ELF-1 (cell line): ENCODE results near the gene SV2A.
"Not testable (repeated sequence)": the region's sequence is repeated elsewhere in the genome, so short reads cannot be mapped to it uniquely, and the experiment has no call there.

Experiments
- DNase-seq: peaks from one replicate; pipeline ENCODE4 v3.0.0-alpha.2; 2016; ENCODE audit warnings: low read depth, low spot score

Gene SV2A, protein sequence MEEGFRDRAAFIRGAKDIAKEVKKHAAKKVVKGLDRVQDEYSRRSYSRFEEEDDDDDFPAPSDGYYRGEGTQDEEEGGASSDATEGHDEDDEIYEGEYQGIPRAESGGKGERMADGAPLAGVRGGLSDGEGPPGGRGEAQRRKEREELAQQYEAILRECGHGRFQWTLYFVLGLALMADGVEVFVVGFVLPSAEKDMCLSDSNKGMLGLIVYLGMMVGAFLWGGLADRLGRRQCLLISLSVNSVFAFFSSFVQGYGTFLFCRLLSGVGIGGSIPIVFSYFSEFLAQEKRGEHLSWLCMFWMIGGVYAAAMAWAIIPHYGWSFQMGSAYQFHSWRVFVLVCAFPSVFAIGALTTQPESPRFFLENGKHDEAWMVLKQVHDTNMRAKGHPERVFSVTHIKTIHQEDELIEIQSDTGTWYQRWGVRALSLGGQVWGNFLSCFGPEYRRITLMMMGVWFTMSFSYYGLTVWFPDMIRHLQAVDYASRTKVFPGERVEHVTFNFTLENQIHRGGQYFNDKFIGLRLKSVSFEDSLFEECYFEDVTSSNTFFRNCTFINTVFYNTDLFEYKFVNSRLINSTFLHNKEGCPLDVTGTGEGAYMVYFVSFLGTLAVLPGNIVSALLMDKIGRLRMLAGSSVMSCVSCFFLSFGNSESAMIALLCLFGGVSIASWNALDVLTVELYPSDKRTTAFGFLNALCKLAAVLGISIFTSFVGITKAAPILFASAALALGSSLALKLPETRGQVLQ

DNA sequence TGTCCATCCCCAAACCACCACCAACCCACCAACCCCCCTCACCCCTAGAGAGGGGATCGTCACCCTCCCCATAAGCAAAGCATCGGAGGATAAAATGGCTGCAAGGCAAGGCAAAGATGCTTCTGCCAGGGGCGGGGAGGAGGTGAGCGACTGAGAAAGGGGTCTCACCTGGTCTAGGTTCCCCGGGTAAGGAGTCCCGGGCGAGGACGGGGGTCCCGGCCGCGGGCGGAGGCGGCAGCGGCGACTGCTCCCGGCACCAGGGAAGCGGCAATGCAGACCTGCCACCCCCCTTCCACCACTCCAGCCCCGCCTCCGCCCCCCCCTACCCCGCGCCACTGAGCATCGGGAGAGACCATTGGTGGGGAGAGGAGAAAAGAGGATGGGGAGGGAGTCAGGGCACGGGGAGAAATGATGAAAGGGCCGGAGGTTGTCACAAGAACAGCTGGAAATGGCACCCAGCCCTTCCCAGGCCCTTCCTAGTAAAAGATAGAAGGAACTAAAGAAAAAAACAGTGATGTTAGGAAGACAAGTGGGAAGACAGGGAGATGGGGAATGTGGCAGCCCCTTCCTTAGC is at the start of gene SV2A:
SV2A (minus strand) TSS at position 274 of the 574 bp plus-strand sequence. CDS start 4,004 bp downstream, outside the sequence.
- DNase-seq = peak; percentile 49

DNA sequence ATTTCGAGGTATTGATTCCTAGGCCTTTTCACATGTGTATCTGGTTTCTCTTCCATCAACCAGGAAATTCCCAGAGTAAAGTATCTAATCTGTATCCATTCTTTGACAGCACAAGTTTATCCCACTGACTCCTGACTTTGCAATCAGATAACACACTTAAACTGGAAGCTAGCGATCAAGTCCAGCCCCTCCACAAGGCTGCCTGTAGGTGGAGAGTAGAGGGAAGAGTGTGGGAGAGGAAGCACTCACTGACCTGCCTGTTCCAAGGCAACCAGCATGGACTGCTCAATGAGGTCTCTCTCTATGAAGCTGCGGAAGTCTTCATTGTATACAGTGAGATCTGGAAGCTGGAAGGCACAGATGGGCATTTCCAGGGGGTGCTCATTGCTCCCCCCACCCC is 49.4 kb upstream of the SV2A start:
- DNase-seq = no peak

DNA sequence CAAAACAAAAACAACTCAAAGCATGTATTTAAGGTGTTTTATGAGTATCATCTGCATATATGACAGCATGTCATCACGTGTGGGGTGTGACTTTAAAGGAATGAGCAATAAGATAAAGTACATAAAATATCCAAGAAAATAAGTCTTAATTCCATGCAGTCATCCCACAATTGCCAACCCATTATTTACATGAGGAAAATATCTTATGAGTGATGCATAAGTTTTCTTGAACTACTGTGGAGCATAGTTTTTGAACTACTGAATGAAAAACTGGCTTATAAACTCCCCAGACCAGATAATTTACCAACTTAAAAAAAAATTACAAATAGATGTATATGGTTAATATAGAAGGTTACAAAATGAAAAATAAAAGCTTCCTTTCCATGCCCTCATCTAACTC is 48.8 kb upstream of the SV2A start:
- DNase-seq = no peak

DNA sequence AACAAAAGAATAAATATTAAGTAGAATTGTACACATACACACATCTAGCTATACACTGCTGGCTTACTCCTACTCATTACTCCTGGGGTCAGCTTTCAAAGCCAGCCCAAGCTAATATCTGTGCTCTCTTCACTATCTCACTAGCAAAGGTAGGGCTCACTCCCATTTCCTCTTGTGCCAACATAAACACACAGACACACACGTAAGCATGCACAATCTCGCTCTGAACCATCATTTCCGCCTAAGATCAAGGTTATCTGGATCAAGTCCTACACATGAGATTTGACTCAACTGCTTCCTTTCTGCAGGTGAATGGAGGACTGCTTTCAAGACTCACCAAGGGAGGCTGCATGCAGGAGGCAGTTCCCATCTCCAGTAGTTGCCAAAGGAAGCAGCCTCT is 47.8 kb upstream of the SV2A start:
- no peak for DNase-seq

DNA sequence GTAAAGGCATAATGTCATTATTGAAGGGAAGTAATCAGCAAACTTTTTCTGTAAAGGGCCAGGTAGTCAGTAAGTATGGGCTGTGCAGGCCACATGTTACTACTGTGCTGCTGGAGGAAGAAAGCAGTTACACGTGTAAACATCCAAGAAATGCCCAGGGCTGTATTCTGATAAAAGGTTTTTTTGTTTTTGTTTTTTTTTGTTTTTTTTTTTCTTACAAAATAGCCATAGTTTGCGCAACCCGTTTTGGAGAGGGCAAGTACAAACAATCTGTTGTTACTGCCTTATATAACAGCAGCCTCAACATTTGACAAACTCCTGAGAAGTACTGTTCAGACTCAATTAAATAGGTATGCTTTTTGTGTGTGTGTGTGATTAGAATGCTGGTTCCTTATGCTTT is 45.7 kb upstream of the SV2A start:
- DNase-seq = no peak

DNA sequence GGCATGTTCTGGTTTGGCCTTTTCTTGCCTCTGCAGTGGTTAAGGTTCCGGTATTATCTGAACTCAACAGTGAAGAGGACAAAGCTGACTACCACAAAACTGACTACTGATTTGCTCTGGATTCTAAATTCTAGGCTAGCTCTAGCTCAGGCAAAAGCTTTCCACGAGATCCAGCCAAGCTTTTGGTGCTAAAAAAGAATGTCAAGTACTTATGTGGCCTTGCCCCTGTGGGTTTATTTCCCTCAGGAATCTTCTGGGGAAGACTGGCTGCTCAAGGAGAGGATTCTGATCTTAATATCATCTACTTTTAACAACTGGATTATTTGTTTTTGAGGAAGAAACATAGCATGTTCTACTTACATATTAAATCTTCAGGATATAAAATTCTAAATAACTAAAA is 45.1 kb upstream of the SV2A start:
- no peak for DNase-seq

DNA sequence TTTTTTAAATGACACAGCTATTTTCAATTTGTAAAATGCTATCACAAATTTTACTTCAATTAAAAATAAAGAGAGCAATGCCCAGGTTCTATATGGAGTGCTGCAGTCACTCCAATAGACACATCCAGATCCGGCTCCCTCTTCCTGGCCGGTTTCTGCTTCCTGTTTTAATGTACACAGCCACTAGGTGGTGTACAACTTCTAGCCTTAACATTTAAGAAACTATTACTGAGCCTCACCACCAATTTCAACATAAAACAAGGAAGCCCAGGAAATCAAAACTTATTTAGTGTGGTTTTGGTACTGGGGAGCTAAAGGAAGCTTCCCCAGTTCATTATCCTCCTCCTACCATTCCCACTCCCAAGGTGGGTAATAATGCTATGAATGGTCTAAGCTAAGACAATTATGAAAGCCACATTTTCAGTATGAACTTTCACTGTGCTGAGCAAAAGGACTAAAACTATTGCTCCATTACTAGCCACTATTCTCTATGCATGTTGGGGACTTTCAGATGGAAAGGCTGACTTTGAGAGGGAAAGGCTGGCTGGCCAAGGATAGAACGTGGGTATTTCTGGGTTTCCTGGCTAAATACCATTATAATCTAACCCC is 44.5 kb upstream of the SV2A start:
- peak; percentile 77 for DNase-seq

DNA sequence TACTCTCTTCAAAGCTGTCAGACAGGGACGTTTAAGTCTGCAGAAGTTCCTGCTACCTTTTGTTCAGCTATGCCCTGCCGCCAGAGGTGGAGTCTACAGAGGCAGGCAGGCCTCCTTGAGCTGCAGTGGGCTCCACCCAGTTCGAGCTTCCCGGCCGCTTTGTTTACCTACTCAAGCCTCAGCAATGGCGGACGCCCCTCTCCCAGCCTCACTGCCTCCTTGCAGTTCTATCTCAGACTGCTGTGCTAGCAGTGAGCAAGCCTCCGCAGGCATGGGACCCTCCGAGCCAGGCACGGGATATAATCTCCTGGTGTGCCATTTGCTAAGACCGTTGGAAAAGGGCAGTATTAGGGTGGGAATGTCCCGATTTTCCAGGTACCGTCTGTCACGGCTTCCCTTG is 39.9 kb upstream of the SV2A start:
- not testable (repeated sequence) for DNase-seq

DNA sequence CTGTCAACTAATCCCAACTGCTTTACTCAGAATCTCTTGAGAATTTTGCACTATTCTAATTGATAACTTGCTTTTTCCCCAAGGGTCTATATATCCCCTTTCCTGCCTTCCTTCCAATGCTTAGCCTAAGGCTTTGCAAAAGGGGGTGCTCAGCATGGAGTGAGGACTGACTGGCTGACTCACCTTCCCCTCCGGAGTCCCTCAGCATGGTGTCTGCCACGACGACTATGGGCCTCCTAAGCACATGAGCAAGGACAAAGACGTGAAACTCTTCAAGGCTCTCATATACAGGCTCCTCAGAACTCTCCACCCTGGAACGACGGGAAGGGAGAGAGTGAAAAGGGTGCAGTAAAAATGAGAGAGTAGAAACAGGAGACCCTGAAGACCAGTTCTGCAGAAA is 32.3 kb upstream of the SV2A start:
- DNase-seq = no peak

DNA sequence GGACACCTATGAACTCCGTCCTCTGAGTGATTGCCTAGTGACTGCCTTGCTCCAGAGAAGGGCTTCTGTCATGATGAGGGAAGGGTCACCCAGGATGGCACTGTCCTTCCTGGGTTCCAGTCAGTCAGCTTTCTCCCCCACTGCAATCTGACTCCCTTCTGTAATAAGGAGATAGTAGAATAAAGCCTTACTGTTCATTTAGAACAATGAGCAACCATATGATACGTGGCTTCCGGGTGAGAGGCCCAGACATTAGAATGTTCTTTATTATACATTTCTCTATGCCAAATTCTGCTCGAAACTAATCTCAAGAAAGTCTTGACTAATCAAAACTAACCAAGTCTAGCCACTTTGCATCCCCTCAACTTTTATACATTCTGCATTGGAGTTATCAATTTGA is 27.6 kb upstream of the SV2A start:
- no peak for DNase-seq

DNA sequence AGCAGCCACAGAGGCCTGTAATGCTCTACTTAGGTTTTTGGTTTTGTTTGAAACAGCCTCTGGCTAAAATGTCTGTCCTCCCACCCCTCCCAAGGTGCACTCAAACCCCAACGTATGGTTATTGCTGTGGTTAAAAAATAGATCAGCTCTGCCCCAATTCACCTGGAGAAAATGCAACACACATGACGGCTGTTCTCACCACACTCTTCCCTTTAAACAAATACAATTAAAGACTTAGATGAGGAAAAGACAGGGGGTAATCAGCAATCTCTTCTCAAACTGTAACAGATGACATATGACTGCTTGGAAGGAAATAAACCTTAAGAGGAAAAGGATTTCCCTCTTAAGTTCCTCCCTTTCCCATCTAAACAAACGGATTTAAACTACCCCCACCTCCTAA is 25.2 kb upstream of the SV2A start:
- DNase-seq = no peak

DNA sequence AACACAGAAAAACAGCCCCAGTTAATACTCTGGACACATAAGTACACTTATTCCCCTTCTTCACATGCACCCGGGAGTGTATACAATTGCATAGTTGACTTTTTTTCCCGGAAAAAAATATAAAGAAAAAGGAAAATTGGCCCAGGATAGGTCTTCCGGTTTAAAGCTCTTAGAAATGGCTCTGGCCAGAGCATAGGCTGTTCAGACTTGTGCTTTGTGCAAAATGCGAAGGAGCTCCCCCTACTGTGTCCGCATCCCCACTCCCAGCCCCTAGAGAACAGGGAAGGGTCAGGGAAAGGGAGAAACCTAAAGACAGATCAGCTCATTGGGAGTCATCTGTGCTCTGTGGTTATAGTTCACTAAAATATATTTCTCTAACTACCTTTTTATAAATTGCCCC is 24.6 kb upstream of the SV2A start:
- DNase-seq = peak; percentile 59

DNA sequence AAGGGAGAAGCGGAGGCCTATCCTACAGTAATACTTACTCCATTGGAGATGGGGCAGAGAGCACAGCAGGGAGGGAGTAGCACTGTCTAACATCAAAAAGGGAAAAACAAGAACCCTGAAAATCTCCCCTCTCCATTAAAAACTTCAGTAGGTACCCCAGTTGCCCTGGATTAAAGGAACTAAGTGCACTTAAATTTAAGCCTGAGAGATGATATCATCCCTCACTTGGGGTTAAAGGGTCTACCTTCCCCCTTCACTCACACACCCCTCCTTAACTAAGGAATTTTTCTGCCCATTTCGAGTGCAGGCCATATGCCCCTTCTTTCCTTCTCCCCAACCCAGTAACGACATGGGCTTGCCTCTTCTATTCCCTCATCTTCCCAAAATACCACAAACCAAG is 22.8 kb upstream of the SV2A start:
- no peak for DNase-seq

DNA sequence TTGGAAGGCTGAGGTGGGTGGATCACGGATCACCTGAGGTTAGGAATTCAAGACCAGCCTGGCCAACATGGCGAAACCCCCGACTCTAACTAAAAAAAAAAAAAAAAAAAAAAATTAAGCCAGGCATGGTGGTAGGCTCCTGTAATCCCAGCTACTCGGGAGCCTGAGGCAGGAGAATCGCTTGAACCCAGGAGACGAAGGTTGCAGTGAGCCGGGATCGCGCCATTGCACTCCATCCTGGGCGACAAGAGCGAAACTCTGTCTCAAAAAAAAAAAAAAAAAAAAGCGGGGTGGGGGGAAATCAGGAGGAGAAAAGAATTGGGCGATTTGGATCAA is 21.0 kb upstream of the SV2A start:
- DNase-seq = not testable (repeated sequence)

DNA sequence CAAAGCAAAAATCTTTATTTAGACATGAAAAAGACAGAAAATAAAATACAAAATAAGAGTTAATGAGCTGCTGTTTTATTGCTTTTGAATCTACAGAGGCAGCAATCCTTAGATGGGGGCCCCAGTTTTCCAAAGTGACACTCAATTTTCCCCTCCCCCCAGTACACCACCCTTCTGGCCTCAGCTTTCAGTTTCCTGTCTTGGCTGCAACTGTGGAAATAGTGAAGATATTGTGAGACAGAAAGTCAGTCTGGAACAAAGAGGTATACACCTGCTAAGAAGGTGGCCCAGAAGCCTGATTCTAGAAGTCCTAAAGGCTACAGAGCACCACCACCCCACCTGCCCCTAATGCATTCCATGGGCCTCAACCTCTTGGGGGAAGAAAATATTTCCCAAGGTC is 20.1 kb upstream of the SV2A start:
- no peak for DNase-seq

DNA sequence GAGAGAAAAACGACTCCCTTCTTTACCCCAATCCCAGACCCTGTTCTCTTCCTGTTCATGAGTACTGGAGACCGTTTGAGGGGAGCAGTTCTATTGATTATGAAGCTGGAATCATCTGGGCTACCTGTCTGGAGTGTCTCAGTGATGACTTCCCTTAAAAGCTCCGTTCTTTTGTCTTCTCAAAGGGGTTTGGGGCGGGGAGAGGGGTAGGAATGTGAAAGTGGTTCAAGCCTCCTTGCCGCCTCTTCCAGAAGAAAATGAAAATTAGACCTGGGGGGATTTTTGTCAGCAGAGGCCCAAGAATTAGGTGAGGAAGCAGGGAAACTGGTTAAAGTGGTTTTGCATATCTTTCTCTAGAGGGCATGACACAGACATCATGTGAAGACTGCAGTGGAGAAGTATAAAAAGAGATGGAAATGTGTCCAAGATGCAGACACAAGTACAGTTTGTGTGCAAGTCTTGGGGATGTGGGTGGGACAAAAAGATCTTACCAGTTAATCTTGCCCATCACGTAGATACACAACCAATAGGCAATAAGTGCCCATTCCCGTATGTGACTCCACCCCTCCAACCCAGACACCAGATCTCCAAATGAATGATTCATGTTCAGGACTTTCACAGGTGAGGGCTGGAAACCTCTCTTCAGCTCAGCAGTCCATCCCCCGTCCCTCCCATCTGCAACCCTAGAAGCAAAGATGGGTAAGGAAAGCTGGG is 19.5 kb upstream of the SV2A start:
- peak; percentile 48 for DNase-seq

DNA sequence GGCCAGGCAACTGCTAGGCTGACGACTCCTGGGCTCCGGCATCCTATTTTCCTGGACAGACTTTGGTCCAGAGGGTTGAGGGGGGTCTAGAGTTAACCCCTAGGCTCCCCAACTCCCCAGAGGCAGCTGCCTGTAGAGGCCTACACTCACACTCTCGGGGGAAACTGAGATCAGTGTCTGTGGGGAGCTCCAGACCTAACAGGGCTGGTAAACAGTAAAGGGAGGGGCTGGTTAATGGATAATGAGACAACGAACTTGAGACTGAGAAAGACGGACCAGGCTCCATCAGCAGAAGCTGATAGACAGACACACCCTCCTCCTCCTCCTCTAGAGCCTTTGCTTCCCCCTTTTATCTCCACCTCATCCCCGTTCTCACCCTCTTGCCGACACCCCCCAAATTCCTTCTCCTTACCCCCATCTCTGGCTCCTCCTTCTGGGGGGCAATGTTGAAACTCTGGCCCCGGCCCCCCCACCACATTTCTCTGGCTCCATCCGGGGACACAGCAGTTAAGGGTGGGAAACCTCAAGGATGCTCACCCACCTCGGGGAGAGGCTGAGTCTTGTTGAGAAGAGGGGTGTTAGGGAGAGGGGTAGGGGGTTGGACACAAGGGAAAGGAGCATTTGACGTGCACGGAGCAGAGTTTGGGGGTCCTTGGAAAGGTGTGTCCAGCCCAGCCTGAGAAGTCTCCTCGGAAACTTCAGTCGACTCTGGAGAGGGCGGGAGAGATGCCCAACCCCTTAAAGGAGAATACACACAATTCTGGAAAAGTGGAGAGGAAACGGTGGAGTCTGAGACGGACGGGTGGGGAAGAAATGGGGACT is 18.7 kb upstream of the SV2A start, which contains the start of gene MTMR11:
MTMR11 (minus strand) TSS at position 710 of the 822 bp plus-strand sequence; CDS start at position 478, 232 bp downstream.
- DNase-seq = peak; percentile 28

DNA sequence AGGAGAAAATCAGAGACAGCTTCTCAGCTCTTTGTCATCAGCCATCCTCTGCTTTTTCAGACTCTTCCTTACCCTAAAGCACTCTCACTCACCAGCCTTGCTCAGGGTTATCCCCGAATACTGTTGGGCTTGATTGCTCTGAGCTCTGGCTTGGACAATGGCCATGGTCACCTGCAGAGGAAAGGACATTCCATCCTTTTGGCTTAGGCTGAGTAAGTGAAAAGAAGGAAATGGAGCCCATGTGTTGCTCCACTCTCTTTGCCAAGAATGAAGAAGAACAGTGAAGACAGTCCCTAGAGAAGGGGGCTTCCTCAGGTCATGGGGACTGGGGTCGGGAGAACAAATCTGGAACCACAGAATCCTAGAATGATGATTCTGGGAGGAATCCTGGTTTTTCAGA is 16.7 kb upstream of the SV2A start:
- no peak for DNase-seq

DNA sequence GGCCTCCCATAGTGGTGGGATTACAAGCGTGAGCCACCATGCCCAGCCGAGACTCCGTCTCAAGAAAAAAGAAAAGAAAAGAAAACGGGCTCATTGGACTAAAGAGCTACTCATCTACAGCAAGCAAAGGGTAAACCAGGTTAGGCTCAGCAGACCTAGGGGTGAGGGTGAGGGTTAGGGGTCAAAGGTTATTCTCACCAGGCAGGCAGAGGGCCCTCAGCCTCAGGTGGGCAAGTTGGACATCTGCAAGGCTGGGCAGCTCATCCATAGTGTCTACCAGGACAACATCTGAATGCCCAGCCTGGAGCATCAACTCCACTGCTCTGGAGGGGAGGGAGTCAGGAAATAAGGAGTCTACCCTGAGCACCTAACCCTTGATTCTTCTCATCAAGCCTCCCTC is 15.6 kb upstream of the SV2A start:
- DNase-seq = no peak

DNA sequence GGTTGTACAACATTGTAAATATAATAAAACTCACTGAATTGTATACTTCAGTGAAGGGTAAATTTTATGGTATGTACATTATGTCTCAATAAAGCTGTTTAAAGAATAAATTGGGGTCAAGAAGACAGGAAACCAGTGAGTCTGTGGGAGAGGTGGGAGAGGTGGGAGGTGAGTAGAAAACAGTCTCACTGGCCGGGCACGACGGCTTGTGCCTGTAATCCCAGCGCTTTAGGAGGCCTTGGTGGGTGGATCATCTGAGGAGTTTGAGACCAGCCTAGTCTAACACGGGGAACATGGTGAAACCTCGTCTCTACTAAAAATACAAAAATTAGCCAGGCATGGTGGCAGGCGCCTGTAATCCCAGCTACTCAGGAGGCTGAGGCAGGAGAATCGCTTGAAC is 14.8 kb upstream of the SV2A start:
- DNase-seq = no peak
